K562 (cell line): ENCODE data around the gene PELI1. TPM values are rescaled to one million over a fixed set of nuclear protein-coding genes. Genes with fewer than 3 reads are reported as not detected.

Experiments
- ATAC-seq: fragments of 200-7000 bp; cut with Tn5 transposase; 3 replicates; pipeline ENCODE4 v1.9.1; 2020; ENCODE audit warnings: moderate library complexity
- BruUV-seq: library from RNA; stranded (reverse); fragments of 400-500 nt; replicated peaks from 2 replicates; lab custom pipeline; 2021; lab: Mats Ljungman, UMichigan
- CTCF ChIA-PET: fragments of 300-600 bp; formaldehyde crosslinking; extraction: SDS; loops from one replicate; lab custom pipeline; 2021; ENCODE audit warnings: low intra/inter-chr PET ratio; lab: Yijun Ruan, JAX
- POLR2A ChIA-PET: fragments of 300-600, 350-650 bp; sonication (Branson Sonifier 250); formaldehyde crosslinking; extraction: SDS; loops from one replicate; lab custom pipeline; 2021; ENCODE audit warnings: antibody characterized with exemption, inconsistent platforms; lab: Yijun Ruan, JAX
- DNase-seq, 4 experiments: peaks; one replicate each; pipeline versions ENCODE4 v3.0.0 to v3.0.0-alpha.2; 2011 to 2018; ENCODE audit warnings: low spot score in 3 of 4, mixed read lengths in 3 of 4; ENCODE audit errors: extremely low read depth in 1 of 4
- FAIRE-seq: peaks from 2 replicates; lab custom pipeline; 2011; peaks lifted over from hg19 to GRCh38; lab: Jason Lieb, UNC
- H2AFZ ChIP-seq: 2 replicates; pipeline ENCODE4 v1.6.0; 2011; ENCODE audit warnings: low read depth, low read length, control low read depth, inconsistent platforms
- H3K27ac ChIP-seq: fragments of 200-600 bp; 3 replicates; pipeline ENCODE4 v1.8.0; 2011; ENCODE audit warnings: low read depth, mild to moderate bottlenecking, control low read depth, inconsistent platforms, low read length, moderate library complexity, mixed read lengths; ENCODE audit errors: extremely low read depth
- H3K27me3 ChIP-seq, 2 experiments: fragments of 300-600 bp in 1 of 2; 2 replicates in 1 of 2; 3 replicates in 1 of 2; pipeline versions ENCODE4 v1.6.0 to v1.8.0; 2011; ENCODE audit warnings: inconsistent platforms in 2 of 2, low read length in 2 of 2, mild to moderate bottlenecking in 1 of 2, mixed read lengths in 1 of 2, moderate library complexity in 1 of 2; ENCODE audit not compliant: control insufficient read depth in 2 of 2, insufficient read depth in 2 of 2
- H3K36me3 ChIP-seq: fragments of 300-600 bp; 3 replicates; pipeline ENCODE4 v1.8.0; 2011; ENCODE audit warnings: mild to moderate bottlenecking, low read length, inconsistent platforms; ENCODE audit not compliant: control insufficient read depth, insufficient read depth
- H3K4me1 ChIP-seq, 2 experiments: fragments of 200-600 bp in 1 of 2; replicated peaks in 1 of 2; 2 replicates in 1 of 2; 3 replicates in 1 of 2; pipeline versions ENCODE4 v1.5.1 to v1.8.0; 2011; ENCODE audit warnings: inconsistent platforms in 2 of 2, low read length in 2 of 2, mild to moderate bottlenecking in 1 of 2, mixed read lengths in 1 of 2, moderate library complexity in 1 of 2; ENCODE audit not compliant: control insufficient read depth in 2 of 2, insufficient read depth in 2 of 2
- H3K4me2 ChIP-seq: 2 replicates; pipeline ENCODE4 v1.6.1; 2011; ENCODE audit warnings: low read length, control low read depth, inconsistent platforms, mixed read lengths; ENCODE audit not compliant: insufficient read depth
- H3K4me3 ChIP-seq: fragments of 200-600 bp; sonication (generic), shearing (Covaris generic); 2 replicates; pipeline ENCODE4 v1.5.1; 2016; ENCODE audit warnings: control low read depth, inconsistent platforms
- H3K79me2 ChIP-seq: fragments of 200-600 bp; 3 replicates; pipeline ENCODE4 v1.8.0; 2011; ENCODE audit warnings: low read length, inconsistent platforms; ENCODE audit not compliant: control insufficient read depth, insufficient read depth
- H3K9ac ChIP-seq, 2 experiments: 2 replicates each; pipeline versions ENCODE4 v1.6.0 to v1.6.1; 2011; ENCODE audit warnings: low read depth in 2 of 2, low read length in 2 of 2, control low read depth in 1 of 2, inconsistent platforms in 1 of 2, mild to moderate bottlenecking in 1 of 2, mixed read lengths in 1 of 2; ENCODE audit not compliant: insufficient read depth in 1 of 2
- H3K9me1 ChIP-seq: one replicate; pipeline ENCODE4 v1.6.0; 2011; ENCODE audit warnings: inconsistent platforms, mild to moderate bottlenecking, low read length, moderate library complexity; ENCODE audit not compliant: control insufficient read depth, insufficient read depth
- H3K9me3 ChIP-seq: replicated peaks from 2 replicates; pipeline ENCODE4 v1.5.1; 2011; ENCODE audit warnings: low read depth, low read length, inconsistent platforms; ENCODE audit not compliant: control insufficient read depth, insufficient read depth
- H4K20me1 ChIP-seq: replicated peaks from 2 replicates; pipeline ENCODE4 v1.6.1; 2011; ENCODE audit warnings: low read length, inconsistent platforms, mixed read lengths; ENCODE audit not compliant: control insufficient read depth, insufficient read depth
- AFF1 ChIP-seq, 2 experiments: fragments of 450-650 bp; IDR thresholded peaks; 2 replicates each; pipeline ENCODE4 v1.6.1; 2018; ENCODE audit warnings: mild to moderate bottlenecking in 2 of 2, low read depth in 1 of 2; ENCODE audit not compliant: partially characterized antibody in 2 of 2
- BCL6 ChIP-seq: fragments of 250-450 bp; sonication (Bioruptor Pico); IDR thresholded peaks from 2 replicates; pipeline ENCODE4 v1.4.0; 2020
- CHCHD3 ChIP-seq: fragments of 250-450 bp; sonication (Bioruptor Pico); IDR thresholded peaks from 2 replicates; pipeline ENCODE4 v2.1.2; 2022; ENCODE audit warnings: mild to moderate bottlenecking
- FOXA1 ChIP-seq: fragments of 450-650 bp; IDR thresholded peaks from 2 replicates; pipeline ENCODE4 v1.6.1; 2016; ENCODE audit warnings: mild to moderate bottlenecking, borderline replicate concordance
- KDM4B ChIP-seq, 2 experiments: fragments of 450-650 bp in 1 of 2; sonication (generic) in 1 of 2; IDR thresholded peaks; 2 replicates each; pipeline ENCODE4 v1.6.1; 2016 to 2017; ENCODE audit warnings: borderline replicate concordance in 2 of 2, antibody characterized with exemption in 1 of 2, low read depth in 1 of 2, mild to moderate bottlenecking in 1 of 2
- RBFOX2 ChIP-seq: fragments of 200-400 bp; formaldehyde crosslinking; IDR thresholded peaks from 2 replicates; pipeline ENCODE4 v1.6.1; 2017; ENCODE audit warnings: low read depth, mild to moderate bottlenecking, low read length, moderate library complexity
- ZBTB9 ChIP-seq: fragments of 450-650 bp; formaldehyde crosslinking; IDR thresholded peaks from 2 replicates; pipeline ENCODE4 v1.4.0; 2020; ENCODE audit warnings: mild to moderate bottlenecking, moderate library complexity
- ZFP1 ChIP-seq: fragments of 450-650 bp; formaldehyde crosslinking; IDR thresholded peaks from 2 replicates; pipeline ENCODE4 v1.4.0; 2020; ENCODE audit warnings: mild to moderate bottlenecking, mixed read lengths
- ZNF431 ChIP-seq: sonication (generic); formaldehyde crosslinking; IDR thresholded peaks from 2 replicates; pipeline ENCODE4 v1.8.0; 2022; ENCODE audit warnings: mild to moderate bottlenecking, missing genetic modification reagents
- ZNF444 ChIP-seq: fragments of 250-450 bp; sonication (Bioruptor Pico); IDR thresholded peaks from 2 replicates; pipeline ENCODE4 v1.4.0; 2020; ENCODE audit warnings: mild to moderate bottlenecking, moderate library complexity
- ZNF592 ChIP-seq: fragments of 450-650 bp; IDR thresholded peaks from 2 replicates; pipeline ENCODE4 v1.6.1; 2017; ENCODE audit warnings: antibody characterized with exemption, mild to moderate bottlenecking
- WGBS: fragments of 100-300 bp; shearing (Covaris generic); methylation state at CpG from one replicate; pipeline ENCODE4 v1.1.6; 2016; ENCODE audit warnings: low coverage, mixed read lengths; ENCODE audit not compliant: insufficient coverage; ENCODE audit errors: missing lambda C conversion rate; 5-methylcytosine and 5-hydroxymethylcytosine counted together
- in situ Hi-C: fragments of 300-500 bp; cut with MboI; formaldehyde crosslinking; loops from 4 replicates; pipeline ENCODE4 v1.15.0; 2018; ENCODE audit warnings: inconsistent platforms, mixed read lengths
- intact Hi-C: fragments of 100-400 bp; cut with micrococcal nuclease; formaldehyde crosslinking; loops from 2 replicates; pipeline ENCODE4 v1.14.2; 2022
- polyA plus RNA-seq, 8 experiments: library from polyadenylated mRNA; depleted of rRNA in 4 of 8; stranded (reverse) in 5 of 8; unstranded in 3 of 8; fragments of >200 nt; fragmentation: Nextera tagmentation in 2 of 8; fragmentation: Illumina TruSeq in 1 of 8; extraction: Ambion mirVana in 2 of 8; extraction: Trizol in 1 of 8; gene quantifications; 2 replicates each; pipeline versions ENCODE4 v1.2.1 to v1.2.3, GENCODE V29; 2011 to 2014; ENCODE audit warnings: inconsistent platforms in 1 of 8, missing spikeins in 1 of 8
- total RNA-seq, 7 experiments: library from RNA; depleted of rRNA in 6 of 7; stranded (reverse); fragments of >200 nt in 6 of 7; fragmentation: Illumina TruSeq in 2 of 7; extraction: Trizol in 2 of 7; gene quantifications; 2 replicates each; pipeline versions ENCODE4 v1.2.1 to v1.2.3, GENCODE V29; 2011 to 2021; ENCODE audit warnings: low replicate concordance in 1 of 7
- TF ChIP-seq, protein P1 (sequence below): fragments of 250-450 bp; sonication (Bioruptor Pico); IDR thresholded peaks from 2 replicates; pipeline ENCODE4 v1.8.0; 2021; ENCODE audit warnings: moderate library complexity, mild to moderate bottlenecking, inconsistent platforms

Gene PELI1
- total and polyA plus RNA-seq, 9 of the 15 experiments (the other 6 are each of a cell fraction or from before 2014, with no cell fraction given): 3.3 to 19.2 (median 12.5) TPM

- TF ChIP-seq ZNF444: no peak
- TF ChIP-seq ZFP1: no peak
- TF ChIP-seq, all 486 proteins: peak for 5
These were observed 85.0 kb downstream of the PELI1 start (continued) for GRCh38 chr2:64059270-64059669.

GRCh38 chr2:64056021-64056420 is 88.2 kb downstream of the PELI1 start:
- DNase-seq: no peak
- H3K79me2 ChIP-seq: no peaks in the 10 kb centered on the region
- no peak overlapping the region for H3K9ac ChIP-seq
- no peaks in the 10 kb centered on the region; a peak in 1 of 5 replicates for H3K27me3 ChIP-seq
- BruUV-seq: no TSS peak
- no peaks in the 10 kb centered on the region for H3K9me1 ChIP-seq
- no peak overlapping the region for H3K4me3 ChIP-seq
- H3K27ac ChIP-seq: no peak overlapping the region
- H3K36me3 ChIP-seq: no peaks in the 10 kb centered on the region
- H2AFZ ChIP-seq: no peak overlapping the region
- CTCF ChIA-PET: no interaction called here
- no peaks in the 10 kb centered on the region for H4K20me1 ChIP-seq
- no peak overlapping the region for H3K4me2 ChIP-seq
- POLR2A ChIA-PET: no interaction called here
- no peak for FAIRE-seq
- 17% methylated on average over 2 of the region's 2 CpGs for WGBS
- intact Hi-C loops (no loop called here), in situ Hi-C loops (loop anchor here (10.0 kb wide), 2 partner anchors 269 to 429 kb away; no protein-coding TSS in a partner anchor)
- H3K9me3 ChIP-seq: no peaks in the 10 kb centered on the region
- ATAC-seq: no peak
- no peaks in the 10 kb centered on the region for H3K4me1 ChIP-seq
- TF ChIP-seq AFF1 (IDR thresholded peaks at IDR 0.05; ENCODE audit: low read depth in 1 of 2, partially characterized antibody in 2 of 2) (no peak), ZNF592 (no peak), CHCHD3 (CRISPR knock-in tag) (no peak), FOXA1 (no peak), ZNF431 (CRISPR knock-in tag) (no peak), BCL6 (CRISPR knock-in tag) (no peak), ZBTB9 (CRISPR knock-in tag) (no peak), KDM4B (IDR thresholded peaks at IDR 0.05; ENCODE audit: borderline replicate concordance in 2 of 2, low read depth in 1 of 2) (no peak), RBFOX2 (no peak)
- TF ChIP-seq, protein P1, sequence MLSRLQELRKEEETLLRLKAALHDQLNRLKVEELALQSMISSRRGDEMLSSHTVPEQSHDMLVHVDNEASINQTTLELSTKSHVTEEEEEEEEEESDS (CRISPR knock-in tag): no peak
